ENCODE data around the gene FAM186B.

The FAM186B gene

GRCh38 chr12:49577589-49578315 is 27.7 kb downstream of the FAM186B start:
- in situ Hi-C loops (cut with MboI; ENCODE audit: low sequenced_read_pairs): no loop called here

- in situ Hi-C loops (cut with MboI; ENCODE audit: low sequenced_read_pairs): no loop called here
Measured at GRCh38 chr12:49568442-49569162, 36.8 kb downstream of the FAM186B start.

DNA sequence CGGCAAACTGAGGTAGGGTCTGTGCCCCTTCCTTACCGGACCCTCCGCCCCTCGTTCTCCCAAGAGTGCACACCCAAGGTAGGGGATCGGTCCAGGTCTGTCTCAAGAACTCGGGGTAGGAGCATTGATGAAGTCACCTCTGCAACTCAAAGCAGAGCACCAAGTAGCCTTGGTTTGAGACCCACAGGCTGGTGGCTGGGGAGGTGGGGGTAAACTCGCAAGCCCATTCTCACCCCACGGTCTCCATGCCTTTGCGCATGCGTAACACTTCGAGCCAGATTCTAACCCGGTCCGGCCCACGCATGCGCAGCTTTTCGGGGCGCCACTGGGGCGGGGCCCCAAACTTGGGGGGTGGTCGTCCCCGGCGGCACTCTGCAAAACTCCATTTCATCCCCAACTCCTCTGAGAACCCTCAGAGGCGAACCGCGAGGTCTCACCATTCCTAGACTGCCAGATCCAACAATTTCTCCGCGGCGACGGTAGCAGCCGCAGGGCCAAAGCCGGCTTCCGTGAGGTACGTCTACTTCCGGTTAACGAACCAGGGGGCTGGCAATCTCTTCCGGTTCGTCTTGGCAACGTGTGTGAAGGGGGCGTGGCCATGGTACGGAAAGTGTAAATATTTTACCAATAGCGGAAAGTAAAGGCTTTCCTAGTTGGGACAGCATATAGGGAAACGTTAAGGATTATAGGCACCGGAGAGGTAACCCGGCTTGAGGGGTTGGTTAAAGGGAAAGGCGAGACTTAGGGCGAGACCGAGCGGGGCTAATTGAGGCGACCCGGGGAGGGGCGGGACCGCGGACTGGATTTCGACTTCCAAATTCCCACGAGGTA is 37.6 kb downstream of the FAM186B start, which contains the start of gene MCRS1:
TSS of gene MCRS1 (minus strand) at position 532 of the 831 bp plus-strand sequence. CDS start 1,411 bp downstream, outside the sequence.
- in situ Hi-C loops (cut with MboI; ENCODE audit: low sequenced_read_pairs): no loop called here

GRCh38 chr12:49567302-49567610 is 38.2 kb downstream of the FAM186B start:
- in situ Hi-C loops (cut with MboI; ENCODE audit: low sequenced_read_pairs): no loop called here

DNA sequence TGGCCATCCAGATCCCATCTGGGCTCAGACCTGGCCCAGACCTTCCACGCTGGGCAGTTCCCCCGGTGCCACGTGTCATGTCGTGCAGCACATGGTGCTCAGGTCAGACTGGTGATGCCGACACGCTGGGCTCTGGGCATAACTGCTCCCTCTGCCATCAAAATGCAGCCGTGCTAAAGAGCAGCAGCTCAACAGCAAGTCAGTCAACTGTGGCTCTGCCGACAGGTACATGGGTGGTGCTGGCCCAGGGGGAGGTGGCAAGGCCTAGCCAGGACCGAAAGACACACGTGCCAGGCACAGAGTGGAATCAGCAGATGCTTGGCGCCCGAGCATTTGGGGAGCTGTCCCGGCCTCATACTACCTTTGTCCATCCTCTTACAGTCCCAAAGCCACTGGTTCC is 39.1 kb downstream of the FAM186B start:
- in situ Hi-C loops (cut with MboI; ENCODE audit: low sequenced_read_pairs): no loop called here

DNA sequence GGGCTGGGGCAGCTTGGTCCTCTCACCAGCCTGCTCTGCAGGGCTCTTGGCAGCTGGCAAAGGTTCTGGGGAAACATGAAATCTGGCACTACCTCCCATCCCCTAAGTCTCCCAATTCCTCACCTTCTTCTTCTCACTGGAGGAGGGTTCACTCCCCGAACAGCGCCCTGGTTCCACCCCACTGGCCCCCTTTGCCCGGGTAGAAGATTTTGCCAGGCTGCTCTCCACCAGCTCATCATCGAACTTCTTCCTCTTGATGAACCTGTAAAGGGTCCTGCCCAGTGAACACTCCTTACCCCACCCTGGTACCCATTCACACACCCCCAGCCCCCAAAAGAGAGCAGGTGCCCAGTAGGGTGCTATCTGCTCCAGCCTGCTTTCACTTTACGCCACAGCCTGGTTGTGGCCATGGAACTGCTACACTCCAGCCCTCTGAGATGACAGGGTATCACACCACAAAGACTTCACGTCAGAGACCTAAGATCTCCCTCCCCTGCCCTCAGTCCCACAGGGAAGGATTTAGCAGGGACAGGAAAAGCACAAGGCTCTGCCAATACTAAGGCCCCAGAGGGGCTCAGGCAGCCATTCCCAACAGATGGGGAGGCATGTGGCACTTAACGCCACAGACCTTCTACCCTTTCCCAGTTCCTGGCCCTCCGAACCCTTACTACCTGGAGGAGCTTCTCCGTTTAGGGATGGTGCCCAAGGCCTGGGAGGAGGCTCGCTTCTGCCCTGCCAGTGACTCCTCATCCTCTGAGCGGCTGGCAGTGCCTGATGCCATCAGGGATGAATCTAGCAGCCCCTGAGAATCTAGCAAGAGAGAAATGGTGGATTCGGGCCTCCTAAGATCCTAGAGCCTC is 39.8 kb downstream of the FAM186B start:
- in situ Hi-C loops (cut with MboI; ENCODE audit: low sequenced_read_pairs): no loop called here

DNA sequence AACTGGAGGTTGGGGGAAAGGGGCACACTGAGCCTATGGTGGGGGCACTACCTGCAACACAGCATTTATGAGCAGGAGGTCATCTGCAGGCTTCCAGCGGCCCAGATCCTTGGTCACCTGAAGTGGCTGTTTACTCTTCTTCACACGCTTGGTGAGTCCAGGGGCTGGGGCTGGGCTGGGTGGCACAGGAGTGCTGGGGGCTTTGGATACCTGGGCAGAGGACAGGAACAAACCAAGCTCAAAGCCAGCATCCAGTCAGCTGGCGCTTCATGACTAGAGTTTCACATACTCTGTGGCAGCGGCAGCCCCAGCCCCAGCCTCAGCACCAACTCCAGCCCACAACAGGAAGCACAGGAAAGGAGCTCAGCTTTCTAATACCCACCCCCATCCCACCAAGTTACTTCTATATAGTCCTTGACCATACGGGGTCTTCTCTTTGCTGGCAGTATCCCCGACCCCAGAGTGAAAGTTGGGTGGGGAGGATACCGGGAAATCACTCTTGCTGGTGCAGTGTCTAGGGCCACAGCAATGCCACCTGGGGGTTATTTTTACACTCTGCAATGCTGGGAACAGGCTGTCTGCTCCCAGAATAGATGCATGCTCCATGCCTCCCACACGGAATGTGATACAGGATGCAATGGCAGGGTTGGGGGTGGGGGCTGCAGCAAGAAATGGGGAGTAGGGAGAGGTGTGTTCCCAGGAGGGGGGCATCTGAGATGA is 40.6 kb downstream of the FAM186B start:
- in situ Hi-C loops (cut with MboI; ENCODE audit: low sequenced_read_pairs): no loop called here

DNA sequence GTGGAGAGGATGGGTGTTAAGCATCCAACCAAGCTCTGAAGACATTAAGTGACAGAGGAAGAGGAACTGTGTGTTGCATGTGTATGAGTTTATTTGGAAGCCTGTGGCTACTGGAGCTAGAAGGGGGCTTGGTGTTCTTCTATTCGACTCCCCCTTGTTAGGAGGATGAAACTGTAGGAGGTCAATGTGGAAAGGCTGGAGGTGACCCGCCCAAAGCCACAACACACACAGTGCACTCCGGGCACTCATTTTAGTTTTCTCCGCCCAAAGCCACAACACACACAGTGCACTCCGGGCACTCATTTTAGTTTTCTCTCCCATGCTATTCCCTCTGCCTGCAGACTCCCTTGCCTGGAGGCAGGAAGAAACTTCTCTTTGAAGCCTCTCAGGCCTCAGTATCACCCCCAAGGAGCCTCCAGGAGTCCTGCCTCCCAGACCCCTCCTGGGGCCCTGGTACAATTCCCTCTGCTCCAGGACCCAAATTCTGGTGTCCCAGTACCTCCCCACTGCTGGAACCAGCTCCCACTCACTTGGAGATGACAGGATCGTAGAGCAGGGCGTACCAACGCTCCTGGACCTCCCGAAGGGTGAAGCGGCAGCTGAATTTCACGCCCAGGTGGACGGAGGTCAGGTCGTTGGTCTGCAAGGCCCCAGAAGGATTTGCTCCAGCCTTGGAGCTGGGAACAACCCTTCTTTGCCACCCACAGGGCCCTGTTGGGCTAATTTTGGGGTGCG is 41.3 kb downstream of the FAM186B start:
- in situ Hi-C loops (cut with MboI; ENCODE audit: low sequenced_read_pairs): no loop called here

- in situ Hi-C loops (cut with MboI; ENCODE audit: low sequenced_read_pairs): no loop called here
Measured at GRCh38 chr12:49562831-49563230, 42.6 kb downstream of the FAM186B start.

GRCh38 chr12:49562233-49562632 is 43.2 kb downstream of the FAM186B start:
- in situ Hi-C loops (cut with MboI; ENCODE audit: low sequenced_read_pairs): no loop called here

DNA sequence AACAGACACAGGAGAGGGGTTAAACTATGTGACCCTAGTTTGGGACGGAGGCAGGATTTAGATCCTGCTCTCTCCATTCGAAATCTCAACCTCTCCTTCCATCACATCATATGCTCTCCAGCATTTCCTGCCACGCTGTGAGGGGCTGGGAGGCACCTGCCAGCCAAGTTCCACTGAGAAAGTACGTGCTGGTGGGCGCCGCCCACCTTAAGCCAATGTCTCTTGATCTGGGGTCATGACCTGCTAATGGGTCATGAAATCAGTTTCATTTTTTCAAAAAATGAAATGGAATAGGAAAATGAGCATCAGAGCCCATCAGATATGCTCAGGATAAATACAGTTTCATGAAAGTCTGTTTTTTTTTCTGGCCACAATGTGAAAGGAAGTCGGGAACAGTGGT is 44.7 kb downstream of the FAM186B start:
- in situ Hi-C loops (cut with MboI; ENCODE audit: low sequenced_read_pairs): no loop called here

DNA sequence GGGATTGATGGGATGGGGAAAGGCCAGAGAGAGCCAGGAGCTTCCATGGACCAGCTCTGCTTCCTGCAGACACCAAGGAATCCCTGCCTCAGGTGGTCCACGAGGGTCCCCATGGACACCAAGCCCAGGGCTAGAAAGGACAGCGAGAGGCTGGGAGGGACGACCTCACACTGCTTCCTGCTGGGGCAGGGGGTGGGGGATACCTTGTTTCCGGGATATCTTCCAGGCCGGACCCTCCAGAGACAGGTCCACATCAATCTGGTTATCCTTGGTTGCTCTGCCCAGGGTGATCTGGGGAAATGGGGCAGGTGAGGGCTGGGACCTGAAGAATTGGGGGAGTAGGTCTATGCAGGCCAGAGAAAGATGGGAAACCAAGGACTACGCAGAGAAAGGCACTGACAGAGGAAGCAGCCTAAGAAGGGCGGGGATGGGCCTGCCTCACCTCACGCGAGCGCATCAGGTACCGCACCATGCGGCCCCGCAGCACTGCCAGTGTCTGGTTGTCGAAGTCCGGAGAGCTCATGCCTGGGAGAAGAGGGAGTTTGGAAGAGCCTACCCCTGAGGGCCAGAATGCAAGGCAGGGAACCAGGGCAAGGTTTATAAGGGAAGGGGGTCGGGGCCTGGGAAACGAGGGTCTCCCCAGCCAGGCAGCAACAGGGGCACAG is 46.3 kb downstream of the FAM186B start:
- in situ Hi-C loops (cut with MboI; ENCODE audit: low sequenced_read_pairs): no loop called here

DNA sequence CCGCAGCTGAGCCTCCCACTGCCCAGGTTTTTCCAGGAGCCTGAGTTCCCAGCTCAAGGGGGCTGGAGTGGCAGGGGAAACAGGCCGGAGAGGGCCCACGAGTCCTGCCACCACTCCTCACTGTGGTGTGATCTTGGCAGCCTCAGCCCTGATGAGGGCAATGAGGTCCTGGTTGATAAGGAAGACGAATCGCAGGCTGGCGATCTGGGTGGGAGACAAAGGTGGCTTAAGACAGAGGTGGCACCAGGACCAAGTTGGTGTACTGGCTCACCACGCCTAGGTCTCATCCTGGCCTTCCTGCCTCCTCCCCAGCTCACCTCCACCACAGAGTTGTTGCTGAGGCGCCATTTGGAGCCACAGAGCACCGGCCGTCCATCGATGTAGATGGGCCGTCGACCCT is 46.9 kb downstream of the FAM186B start:
- in situ Hi-C loops (cut with MboI; ENCODE audit: low sequenced_read_pairs): no loop called here

DNA sequence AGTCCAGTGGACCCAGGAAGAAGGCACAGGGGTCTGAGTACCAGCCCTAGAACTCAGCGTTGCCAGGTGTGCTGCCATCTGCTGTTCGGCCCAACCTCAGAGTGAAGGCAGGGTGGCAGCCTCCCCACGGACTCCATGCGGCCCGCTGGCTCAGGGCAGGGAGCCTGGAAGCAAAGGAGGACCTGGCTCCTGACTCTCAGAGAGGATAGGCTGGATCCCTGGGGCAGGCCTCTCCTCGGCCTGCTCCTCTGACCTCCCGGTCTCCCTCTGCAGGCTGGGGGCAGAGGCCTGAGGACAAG is 47.6 kb downstream of the FAM186B start:
- in situ Hi-C loops (cut with MboI; ENCODE audit: low sequenced_read_pairs): no loop called here

DNA sequence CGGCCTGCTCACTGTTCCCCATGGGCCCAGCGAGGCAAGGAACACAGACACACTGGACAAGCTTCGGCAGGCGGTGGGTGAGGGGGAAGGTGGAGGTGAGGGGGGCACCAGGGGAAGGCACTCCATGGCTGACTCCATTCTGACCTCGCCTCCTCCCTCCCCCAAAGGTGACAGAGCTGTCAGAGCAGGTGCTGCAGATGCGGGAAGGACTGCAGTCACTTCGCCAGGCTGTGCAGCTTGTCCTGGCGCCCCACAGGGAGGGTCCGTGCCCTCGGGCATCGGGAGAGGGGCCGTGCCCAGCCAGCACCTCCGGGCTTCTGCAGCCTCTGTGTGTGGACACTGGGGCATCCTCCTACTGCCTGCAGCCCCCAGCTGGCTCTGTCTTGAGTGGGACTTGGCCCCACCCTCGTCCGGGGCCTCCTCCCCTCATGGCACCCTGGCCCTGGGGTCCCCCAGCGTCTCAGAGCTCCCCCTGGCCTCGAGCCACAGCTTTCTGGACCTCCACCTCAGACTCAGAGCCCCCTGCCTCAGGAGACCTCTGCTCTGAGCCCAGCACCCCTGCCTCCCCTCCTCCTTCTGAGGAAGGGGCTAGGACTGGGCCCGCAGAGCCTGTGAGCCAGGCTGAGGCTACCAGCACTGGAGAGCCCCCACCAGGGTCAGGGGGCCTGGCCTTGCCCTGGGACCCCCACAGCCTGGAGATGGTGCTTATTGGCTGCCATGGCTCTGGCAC is 48.1 kb downstream of the FAM186B start:
- in situ Hi-C loops (cut with MboI; ENCODE audit: low sequenced_read_pairs): no loop called here

- in situ Hi-C loops (cut with MboI; ENCODE audit: low sequenced_read_pairs): no loop called here
Measured at GRCh38 chr12:49556391-49557186, 48.9 kb downstream of the FAM186B start.

GRCh38 chr12:49555631-49556390 is 49.6 kb downstream of the FAM186B start:
- in situ Hi-C loops (cut with MboI; ENCODE audit: low sequenced_read_pairs): no loop called here
